Stimulated activated CD4-positive, alpha-beta T cell treated with anti-CD3 and anti-CD28 coated beads, TNF-alpha, amount 100 ng/mL, for 4 hours (primary cell): ENCODE data around the gene RBFOX2.

Source experiments
- DNase-seq, 3 experiments: peaks; one replicate each; pipeline ENCODE4 v3.0.0-alpha.2; 2020; ENCODE audit warnings: low read depth in 3 of 3

The RBFOX2 gene

GRCh38 chr22:35977136-35977535 lies 51.5 kb downstream of the RBFOX2 start:
- DNase-seq = no peak

GRCh38 chr22:35973388-35973787 lies 55.2 kb downstream of the RBFOX2 start:
- no peak for DNase-seq

DNA sequence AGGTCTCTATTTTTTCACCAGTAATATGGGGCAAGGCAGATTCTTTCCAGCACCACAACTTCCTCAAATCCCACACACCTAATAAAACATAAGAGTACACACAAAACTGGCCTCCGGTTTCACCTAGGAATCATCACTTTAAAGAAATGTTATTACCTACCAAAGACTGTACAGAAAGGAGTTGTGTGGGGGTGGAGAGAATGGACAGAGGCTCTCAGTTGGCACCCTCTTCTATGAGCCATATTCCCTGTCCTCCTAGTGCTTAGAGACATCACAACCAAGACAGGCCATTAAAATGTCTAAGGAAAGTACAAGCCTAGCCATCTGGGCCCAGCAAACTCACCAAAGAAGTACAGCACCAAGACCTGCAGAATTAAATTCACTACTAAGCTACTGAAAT lies 56.1 kb downstream of the RBFOX2 start:
- no peak for DNase-seq

GRCh38 chr22:35971456-35972119 lies 57.0 kb downstream of the RBFOX2 start:
- DNase-seq = no peak

GRCh38 chr22:35970616-35971455 lies 57.8 kb downstream of the RBFOX2 start:
- no peak for DNase-seq

DNA sequence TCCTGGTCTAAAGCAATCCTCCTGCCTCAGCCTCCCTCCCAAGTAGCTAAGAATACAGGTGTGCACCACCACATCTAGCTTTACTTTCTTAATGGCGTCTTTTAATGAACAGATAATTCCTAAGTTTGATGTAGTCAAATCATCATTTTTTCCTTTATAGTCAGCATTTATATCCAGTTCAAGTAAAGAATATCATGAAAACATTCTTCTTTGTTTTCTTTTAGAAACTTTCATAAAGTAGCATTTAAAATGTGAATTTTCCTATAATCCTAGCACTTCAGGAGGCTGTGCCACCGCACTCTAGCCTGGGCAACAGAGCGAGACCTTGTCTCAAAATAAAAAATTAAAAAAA lies 61.6 kb downstream of the RBFOX2 start:
- DNase-seq = no peak

- DNase-seq = no peak
These were observed 62.1 kb downstream of the RBFOX2 start for GRCh38 chr22:35966314-35967045.

DNA sequence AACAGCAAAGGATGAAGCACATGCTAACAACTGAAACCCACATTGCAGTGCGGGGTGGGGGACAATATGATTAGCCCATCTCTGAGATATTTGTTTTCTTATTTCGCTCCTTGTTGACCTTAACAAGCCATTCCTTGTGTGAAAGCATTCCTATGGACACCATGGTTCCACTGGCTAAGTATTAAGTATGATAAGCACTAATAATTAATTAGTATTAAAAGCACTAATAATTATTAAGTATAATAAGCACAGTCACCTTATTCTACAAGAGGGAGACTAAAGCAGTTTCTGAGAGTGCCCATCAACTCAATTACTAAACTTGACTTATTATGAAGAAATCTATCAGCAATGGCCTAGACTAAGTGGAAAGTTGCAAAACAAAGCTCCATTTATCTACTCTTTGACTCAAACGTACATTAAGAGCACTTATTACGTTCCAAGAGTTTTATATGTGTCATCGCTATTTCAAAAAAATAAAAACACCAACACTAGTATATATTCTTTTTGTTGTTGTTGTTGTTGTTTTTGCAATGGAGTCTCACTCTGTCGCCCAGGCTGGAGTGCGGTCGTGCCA lies 65.3 kb downstream of the RBFOX2 start:
- no peak for DNase-seq

DNA sequence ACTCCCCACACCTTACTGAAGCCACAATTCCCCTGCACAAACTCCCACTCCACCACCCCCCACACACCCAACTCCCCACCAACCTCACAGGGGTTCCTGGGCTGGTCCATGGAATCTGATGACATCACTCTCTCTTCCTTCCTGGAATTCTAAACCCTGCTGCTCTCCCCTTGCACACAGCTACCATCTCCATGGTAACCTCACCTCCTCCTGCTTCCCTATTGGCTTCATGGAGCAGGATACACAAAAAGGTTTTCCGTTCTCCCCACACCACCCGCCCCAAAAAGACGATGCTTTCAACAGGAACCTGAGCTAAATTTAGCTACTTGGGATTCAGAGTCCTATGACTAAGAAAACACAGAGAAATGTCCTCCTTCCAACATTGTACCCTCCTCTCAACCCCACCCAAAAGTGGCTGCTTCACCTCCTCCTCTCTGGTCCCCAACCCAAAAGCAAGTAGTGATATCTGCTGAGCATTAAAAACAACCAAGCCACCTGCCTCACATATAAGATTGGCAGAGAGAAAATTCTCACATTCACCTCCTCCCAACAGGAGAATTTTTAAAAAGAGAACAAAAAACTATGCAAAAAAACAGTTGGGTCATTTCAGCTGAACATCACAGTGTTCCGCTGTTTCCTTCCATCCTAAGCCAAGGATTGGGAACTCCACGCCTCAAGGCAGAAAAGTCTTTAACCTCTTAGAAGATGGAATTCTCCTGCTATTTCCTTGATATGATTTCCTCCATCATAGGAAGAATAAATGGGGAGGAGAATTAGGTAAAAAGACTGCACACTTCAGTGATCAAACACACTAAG lies 66.9 kb downstream of the RBFOX2 start:
- no peak for DNase-seq

GRCh38 chr22:35960854-35961253 lies 67.8 kb downstream of the RBFOX2 start:
- DNase-seq = no peak

DNA sequence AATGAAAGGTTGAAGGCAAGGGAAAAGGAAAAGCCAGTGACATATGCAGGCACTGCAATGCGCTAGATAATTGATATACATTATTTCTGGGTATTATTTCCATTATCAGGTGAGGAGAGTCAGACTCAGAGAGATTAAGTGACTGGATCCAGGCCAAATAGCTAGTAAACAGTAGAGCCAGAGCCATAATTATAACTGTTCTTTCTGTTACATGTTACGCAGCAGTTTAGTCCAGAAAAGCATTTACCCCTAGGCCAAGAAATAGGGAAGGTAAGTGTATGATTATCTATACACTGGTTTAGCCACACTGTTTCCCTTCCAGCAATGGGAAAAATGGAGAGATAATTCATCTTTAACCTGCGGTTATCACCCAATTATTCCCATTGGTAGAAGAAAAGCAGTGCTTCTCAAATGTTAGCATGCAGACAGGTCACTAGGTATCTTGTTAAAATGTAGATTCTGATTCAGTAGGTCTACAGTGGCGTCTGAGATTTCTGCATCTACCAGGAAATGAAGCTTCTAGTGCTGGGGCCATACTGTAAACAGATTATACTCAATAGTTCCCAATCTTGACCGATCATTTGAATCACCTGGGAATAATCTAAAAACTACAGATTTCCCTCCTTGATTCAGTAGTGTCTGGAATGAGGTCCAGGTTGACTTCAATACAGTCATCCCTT lies 69.4 kb downstream of the RBFOX2 start:
- DNase-seq = no peak

GRCh38 chr22:35958334-35958733 lies 70.3 kb downstream of the RBFOX2 start:
- no peak for DNase-seq

DNA sequence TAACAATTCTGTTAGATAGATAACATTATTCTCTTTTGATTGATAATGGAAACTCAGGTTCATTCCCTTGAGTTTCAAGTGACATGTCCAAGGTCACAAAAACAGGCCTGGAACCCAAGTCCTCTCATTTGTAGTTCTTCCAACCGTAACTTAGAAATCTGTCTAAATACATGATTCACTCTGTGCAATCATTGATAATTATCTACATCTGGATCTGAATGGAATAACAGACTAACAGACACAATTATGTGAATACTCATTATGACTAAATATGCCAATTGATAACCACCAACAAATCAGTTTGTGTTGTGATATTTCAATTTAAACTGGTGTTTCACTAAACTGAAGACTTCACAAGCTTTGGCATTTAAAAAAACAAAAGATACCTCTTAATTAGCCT lies 71.0 kb downstream of the RBFOX2 start:
- DNase-seq = no peak

- no peak for DNase-seq
These were observed 71.8 kb downstream of the RBFOX2 start for GRCh38 chr22:35956850-35957249.

- DNase-seq = no peak
These were observed 73.1 kb downstream of the RBFOX2 start for GRCh38 chr22:35955546-35955945.

- DNase-seq = no peak
These were observed 76.0 kb downstream of the RBFOX2 start for GRCh38 chr22:35952576-35952975.

DNA sequence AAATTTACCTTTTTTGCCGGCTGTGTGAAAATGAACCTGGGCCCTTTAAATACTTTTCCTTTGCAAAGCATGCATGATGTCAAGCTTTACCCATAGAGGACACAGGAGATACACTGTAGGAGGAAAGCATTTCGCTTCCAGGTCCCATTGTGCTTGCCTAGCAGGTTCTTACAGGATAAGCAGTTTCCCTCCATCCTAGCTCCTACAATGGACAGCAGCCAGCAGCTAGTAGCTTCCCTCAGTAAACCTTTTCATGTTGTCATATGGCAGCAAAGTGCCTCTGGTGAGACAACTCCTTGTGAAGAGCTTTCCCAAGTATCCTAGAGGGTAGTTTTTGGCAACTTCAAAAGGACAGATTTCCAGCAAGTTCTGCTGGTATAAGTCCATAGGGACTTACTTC lies 78.4 kb downstream of the RBFOX2 start:
- DNase-seq = no peak

DNA sequence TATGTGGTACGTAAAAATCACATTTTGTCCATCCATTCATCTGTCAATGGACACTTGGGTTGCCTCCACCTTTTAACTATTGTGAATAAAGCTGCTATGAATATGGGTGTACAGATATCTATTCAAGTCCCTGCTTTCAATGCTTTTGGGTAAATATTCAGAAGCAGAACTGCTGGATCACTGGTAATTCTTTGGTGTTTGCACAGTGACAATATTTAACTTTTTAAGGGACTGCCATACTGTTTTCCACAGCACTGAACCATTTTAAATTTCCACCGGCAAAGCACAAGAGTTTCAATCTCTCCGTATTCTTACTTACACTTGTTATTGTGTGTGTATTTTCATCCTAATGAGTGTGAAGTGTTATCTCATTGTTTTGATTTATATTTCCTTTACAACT lies 79.4 kb downstream of the RBFOX2 start:
- no peak for DNase-seq

- DNase-seq = no peak
These were observed 80.7 kb downstream of the RBFOX2 start for GRCh38 chr22:35947794-35948425.

DNA sequence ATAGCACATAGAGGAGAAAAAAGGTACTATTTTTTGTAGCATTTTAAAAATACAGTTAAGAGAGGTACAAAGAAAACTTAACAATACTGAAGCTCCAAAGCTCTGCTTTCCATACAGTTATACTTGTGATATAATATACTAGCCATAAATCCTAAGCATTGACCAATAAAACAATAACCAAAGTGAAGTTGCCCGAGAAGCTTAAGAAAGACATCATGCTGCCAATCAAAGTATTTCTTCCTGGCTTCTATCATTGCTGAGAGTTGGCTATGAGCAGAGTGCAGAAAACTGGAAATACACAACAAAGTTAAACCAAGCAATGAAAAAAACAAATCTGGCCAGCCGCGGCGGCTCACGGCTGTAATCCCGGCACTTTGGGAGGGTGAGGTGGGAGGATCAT lies 84.2 kb downstream of the RBFOX2 start:
- DNase-seq = no peak

DNA sequence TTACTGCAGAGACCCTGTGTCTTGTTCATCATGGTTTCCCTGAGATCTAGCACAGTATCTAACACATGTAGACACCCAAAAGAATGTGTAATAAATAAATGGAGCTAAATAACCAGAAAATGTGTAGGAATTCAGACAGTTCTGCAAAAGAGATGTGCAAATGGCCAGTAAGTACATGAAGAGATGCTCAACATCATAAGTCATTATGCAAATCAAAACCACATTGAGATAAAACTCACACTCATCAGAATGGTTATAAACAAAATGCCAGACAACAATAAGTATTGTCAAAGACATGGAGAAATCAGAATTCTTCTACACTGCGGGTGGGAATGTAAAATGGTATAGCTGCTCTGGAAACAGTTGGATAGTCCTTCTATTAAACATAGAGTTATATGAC lies 88.5 kb downstream of the RBFOX2 start:
- DNase-seq = no peak
